Esophagus squamous epithelium (tissue), 5 donors: ENCODE data around the gene SEC31A. TPM values are rescaled to one million over a fixed set of nuclear protein-coding genes. Genes with fewer than 3 reads are reported as not detected.

Source experiments
- DNase-seq: peaks from one replicate; lab custom pipeline; 2025; lab: John Stamatoyannopoulos, UW
- H3K27ac ChIP-seq, 4 donors: fragments of 200-600 bp; sonication (generic); one replicate each; pipeline ENCODE4 v1.5.1; 2016 to 2019; ENCODE audit warnings: mild to moderate bottlenecking in 1 of 4
- H3K27me3 ChIP-seq, 4 donors: fragments of 200-600 bp; sonication (generic); 1 replicate in 3 of 4; 2 replicates in 1 of 4; pipeline versions ENCODE4 v1.5.1 to v1.6.0; 2017 to 2021; ENCODE audit warnings: antibody characterized with exemption in 1 of 4
- H3K36me3 ChIP-seq, 3 donors: fragments of 200-600 bp; sonication (generic); one replicate each; pipeline ENCODE4 v1.5.1; 2016 to 2019
- H3K4me1 ChIP-seq, 3 donors: fragments of 200-600 bp; sonication (generic); one replicate each; pipeline ENCODE4 v1.5.1; 2017 to 2019
- H3K4me3 ChIP-seq, 4 donors: fragments of 200-600 bp; sonication (generic); 1 replicate in 3 of 4; 2 replicates in 1 of 4; pipeline ENCODE4 v1.5.1; 2016 to 2019; ENCODE audit warnings: mild to moderate bottlenecking in 2 of 4, moderate library complexity in 1 of 4
- H3K9me3 ChIP-seq, 3 donors: fragments of 200-600 bp; sonication (generic); one replicate each; pipeline ENCODE4 v1.5.1; 2016 to 2019
- CTCF ChIP-seq, 6 experiments: fragments of 450-650 bp in 4 of 6; fragments of 200-600 bp in 2 of 6; sonication (generic) in 2 of 6; IDR thresholded peaks; one replicate each; pipeline ENCODE4 v1.5.1; 2016 to 2019; ENCODE audit warnings: antibody characterized with exemption in 6 of 6, mild to moderate bottlenecking in 4 of 6, moderate library complexity in 4 of 6
- POLR2A ChIP-seq, 4 donors: fragments of 450-650 bp; IDR thresholded peaks; one replicate each; pipeline ENCODE4 v1.6.1; 2017; ENCODE audit warnings: antibody characterized with exemption in 4 of 4, mild to moderate bottlenecking in 4 of 4, moderate library complexity in 3 of 4
- WGBS, 2 donors: methylation state at CpG; one replicate each; pipeline ENCODE4 v1.1.5; 2018; 5-methylcytosine and 5-hydroxymethylcytosine counted together
- intact Hi-C: fragments of 100-400 bp; cut with DNase I; formaldehyde crosslinking; loops from one replicate; pipeline ENCODE4 v1.15.0; 2022
- total RNA-seq, 4 donors: library from RNA; depleted of rRNA; stranded (reverse); fragments of >200 nt; gene quantifications; one replicate each; pipeline ENCODE4 v1.1.0, GENCODE V29; 2016
- donor health status: DM: yes; HTN: yes; CAD: no.

The SEC31A gene
- total RNA-seq, 4 donors from 2014 or later, result 88.8 to 161 (median 128) TPM

GRCh38 chr4:82889287-82889686 is 1.7 kb downstream of the SEC31A start:
- peak overlapping the region in 3 of 4 donors; percentile 97 to 99 (median 97) for H3K27ac ChIP-seq
- 68 to 69% methylated on average over 6 of the region's 6 CpGs for WGBS, 2 donors
- H3K36me3 ChIP-seq, result peaks cover 0 to 15% (median 5%) of the 10 kb centered on the region in 3 donors
- no peaks in the 10 kb centered on the region for H3K27me3 ChIP-seq
- peak overlapping the region; percentile 76 to 97 (median 80) for H3K4me3 ChIP-seq
- peaks cover 0 to 61% (median 21%) of the 10 kb centered on the region in 3 donors for H3K4me1 ChIP-seq
- TF ChIP-seq CTCF (IDR thresholded peaks at IDR 0.05) (no peak), POLR2A (IDR thresholded peaks at IDR 0.05) (no peak)
- intact Hi-C loops, result no loop called here
- H3K9me3 ChIP-seq, result no peaks in the 10 kb centered on the region
- DNase-seq, result no peak

- Histone ChIP-seq H3K27me3 (no peaks in the 10 kb centered on the region), H3K4me3 (no peak overlapping the region), H3K36me3 (peaks cover 0 to 12% (median 0%) of the 10 kb centered on the region in 3 donors), H3K4me1 (peaks cover 0 to 58% (median 21%) of the 10 kb centered on the region in 3 donors), H3K27ac (peak overlapping the region in 3 of 4 donors; percentile 22 to 47 (median 42)), H3K9me3 (no peaks in the 10 kb centered on the region)
- intact Hi-C loops, result no loop called here
- 30 to 36% methylated on average over 5 of the region's 5 CpGs for WGBS, 2 donors
- no peak for TF ChIP-seq CTCF (IDR thresholded peaks at IDR 0.05)
- TF ChIP-seq POLR2A (IDR thresholded peaks at IDR 0.05), result no peak
- no peak for DNase-seq
Measured at GRCh38 chr4:82886147-82886942, 4.6 kb downstream of the SEC31A start.

- peaks cover 0 to 58% (median 21%) of the 10 kb centered on the region in 3 donors for H3K4me1 ChIP-seq
- H3K4me3 ChIP-seq, result no peak overlapping the region
- DNase-seq, result no peak
- no peaks in the 10 kb centered on the region for H3K9me3 ChIP-seq
- no peaks in the 10 kb centered on the region for H3K27me3 ChIP-seq
- H3K27ac ChIP-seq, result no peak overlapping the region
- intact Hi-C loops, result no loop called here
- H3K36me3 ChIP-seq, result peaks cover 0 to 21% (median 0%) of the 10 kb centered on the region in 3 donors
- TF ChIP-seq CTCF (IDR thresholded peaks at IDR 0.05), result no peak
- no peak for TF ChIP-seq POLR2A (IDR thresholded peaks at IDR 0.05)
Measured at GRCh38 chr4:82885410-82885809, 5.5 kb downstream of the SEC31A start.

- H3K36me3 ChIP-seq, result peaks cover 7 to 100% (median 26%) of the 10 kb centered on the region in 3 donors
Measured at GRCh38 chr4:82868572-82868971, 22.4 kb downstream of the SEC31A start.

More at GRCh38 chr4:82868572-82868971, 22.4 kb downstream of the SEC31A start:
- no peak for DNase-seq
- no peaks in the 10 kb centered on the region for H3K27me3 ChIP-seq
- H3K27ac ChIP-seq, result no peak overlapping the region
- TF ChIP-seq POLR2A (IDR thresholded peaks at IDR 0.05) (no peak), CTCF (IDR thresholded peaks at IDR 0.05) (no peak)
- intact Hi-C loops, result no loop called here
- peaks cover 0 to 25% (median 14%) of the 10 kb centered on the region in 3 donors for H3K4me1 ChIP-seq
- 93 to 96% methylated on average over 5 of the region's 5 CpGs for WGBS, 2 donors
- H3K9me3 ChIP-seq, result no peaks in the 10 kb centered on the region
- H3K4me3 ChIP-seq, result no peak overlapping the region
